Parathyroid adenoma (tissue), 2 donors: ENCODE results near the gene ICAM3.

ENCODE experiments used
- H2AFZ ChIP-seq: fragments of 300-600 bp; sonication (generic); one replicate; pipeline ENCODE4 v1.7.0; 2017; ENCODE audit warnings: antibody characterized with exemption, mild to moderate bottlenecking
- H3K27ac ChIP-seq: fragments of 300-600 bp; sonication (generic); one replicate; pipeline ENCODE4 v1.7.0; 2017
- H3K27me3 ChIP-seq: fragments of 300-600 bp; sonication (generic); one replicate; pipeline ENCODE4 v1.7.0; 2017; ENCODE audit warnings: low read length; ENCODE audit not compliant: control insufficient read depth, insufficient read depth
- H3K36me3 ChIP-seq: fragments of 300-600 bp; sonication (generic); one replicate; pipeline ENCODE4 v1.7.0; 2017; ENCODE audit warnings: low read length; ENCODE audit not compliant: control insufficient read depth, insufficient read depth
- H3K4me1 ChIP-seq: fragments of 300-600 bp; sonication (generic); one replicate; pipeline ENCODE4 v1.7.0; 2017; ENCODE audit warnings: control low read depth
- H3K4me2 ChIP-seq: fragments of 300-600 bp; sonication (generic); one replicate; pipeline ENCODE4 v1.7.0; 2017; ENCODE audit warnings: low read length
- H3K4me3 ChIP-seq: fragments of 300-600 bp; sonication (generic); one replicate; pipeline ENCODE4 v1.7.0; 2017; ENCODE audit warnings: low read depth, low read length
- H3K79me2 ChIP-seq: fragments of 300-600 bp; sonication (generic); one replicate; pipeline ENCODE4 v1.7.0; 2017; ENCODE audit warnings: control low read depth
- H3K9ac ChIP-seq: fragments of 300-600 bp; sonication (generic); one replicate; pipeline ENCODE4 v1.7.0; 2017; ENCODE audit warnings: mild to moderate bottlenecking
- H3K9me3 ChIP-seq: fragments of 300-600 bp; sonication (generic); one replicate; pipeline ENCODE4 v1.7.0; 2017; ENCODE audit warnings: low read length; ENCODE audit not compliant: control insufficient read depth
- TF ChIP-seq, protein P1 (sequence below): fragments of 300-600 bp; sonication (generic); IDR thresholded peaks from one replicate; pipeline ENCODE4 v1.7.0; 2017; ENCODE audit warnings: antibody characterized with exemption, mild to moderate bottlenecking
- donor health status: primary hyperparathyroidism.

Gene ICAM3

DNA sequence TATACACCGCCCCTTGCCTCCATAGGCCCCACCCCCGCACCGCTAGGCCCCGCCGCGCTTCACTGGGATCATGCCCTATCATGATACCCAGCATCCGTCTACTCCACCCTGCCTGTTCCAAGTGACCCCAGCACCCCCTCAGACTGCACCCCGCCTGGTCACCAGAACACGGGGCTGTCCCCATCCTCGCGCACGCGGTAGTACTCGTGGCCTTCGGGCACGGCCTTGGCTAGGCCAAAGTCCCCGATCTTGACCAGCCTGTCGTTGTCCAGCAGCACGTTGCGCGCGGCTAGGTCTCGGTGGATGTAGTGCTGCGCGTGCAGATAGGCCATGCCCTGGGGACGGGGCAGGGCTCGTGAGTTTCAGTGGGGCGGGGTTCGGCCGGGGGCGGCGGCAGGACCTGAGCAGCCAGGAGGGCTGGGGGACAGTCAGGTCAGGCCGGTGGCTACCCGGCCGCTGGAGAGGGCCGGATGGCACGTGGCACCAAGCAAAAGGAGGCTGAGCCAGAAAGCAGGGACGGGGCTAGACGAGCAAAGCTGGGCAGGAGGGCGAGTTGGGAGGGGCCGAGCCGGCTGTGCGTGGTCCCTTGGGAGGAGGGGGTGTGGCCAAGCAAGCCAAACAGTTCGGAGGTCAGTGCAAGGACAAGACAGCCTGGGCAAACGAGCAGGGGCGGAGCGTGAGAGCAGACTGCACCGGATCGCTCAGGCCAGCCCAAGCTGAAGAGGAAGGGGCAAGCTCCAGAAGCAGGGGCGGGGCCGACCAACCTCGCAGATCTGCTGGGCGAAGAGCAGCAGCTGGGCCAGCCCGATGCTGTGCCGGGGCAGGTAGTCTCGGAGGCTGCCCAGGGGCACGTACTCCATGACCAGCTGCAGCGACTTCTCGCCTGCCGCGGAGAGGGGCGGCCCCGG, 13.6 kb upstream of the ICAM3 start:
- H3K4me2 ChIP-seq = no peak overlapping the region
- no peak overlapping the region for H3K4me3 ChIP-seq
- H3K4me1 ChIP-seq = no peaks in the 10 kb centered on the region
- no peak overlapping the region for H3K27ac ChIP-seq
- no peaks in the 10 kb centered on the region for H3K36me3 ChIP-seq
- no peaks in the 10 kb centered on the region for H3K79me2 ChIP-seq
- TF ChIP-seq, protein P1, sequence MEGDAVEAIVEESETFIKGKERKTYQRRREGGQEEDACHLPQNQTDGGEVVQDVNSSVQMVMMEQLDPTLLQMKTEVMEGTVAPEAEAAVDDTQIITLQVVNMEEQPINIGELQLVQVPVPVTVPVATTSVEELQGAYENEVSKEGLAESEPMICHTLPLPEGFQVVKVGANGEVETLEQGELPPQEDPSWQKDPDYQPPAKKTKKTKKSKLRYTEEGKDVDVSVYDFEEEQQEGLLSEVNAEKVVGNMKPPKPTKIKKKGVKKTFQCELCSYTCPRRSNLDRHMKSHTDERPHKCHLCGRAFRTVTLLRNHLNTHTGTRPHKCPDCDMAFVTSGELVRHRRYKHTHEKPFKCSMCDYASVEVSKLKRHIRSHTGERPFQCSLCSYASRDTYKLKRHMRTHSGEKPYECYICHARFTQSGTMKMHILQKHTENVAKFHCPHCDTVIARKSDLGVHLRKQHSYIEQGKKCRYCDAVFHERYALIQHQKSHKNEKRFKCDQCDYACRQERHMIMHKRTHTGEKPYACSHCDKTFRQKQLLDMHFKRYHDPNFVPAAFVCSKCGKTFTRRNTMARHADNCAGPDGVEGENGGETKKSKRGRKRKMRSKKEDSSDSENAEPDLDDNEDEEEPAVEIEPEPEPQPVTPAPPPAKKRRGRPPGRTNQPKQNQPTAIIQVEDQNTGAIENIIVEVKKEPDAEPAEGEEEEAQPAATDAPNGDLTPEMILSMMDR = no peak
- H2AFZ ChIP-seq = no peak overlapping the region
- H3K9me3 ChIP-seq = no peaks in the 10 kb centered on the region
- H3K9ac ChIP-seq = no peak overlapping the region
- no peaks in the 10 kb centered on the region for H3K27me3 ChIP-seq

DNA sequence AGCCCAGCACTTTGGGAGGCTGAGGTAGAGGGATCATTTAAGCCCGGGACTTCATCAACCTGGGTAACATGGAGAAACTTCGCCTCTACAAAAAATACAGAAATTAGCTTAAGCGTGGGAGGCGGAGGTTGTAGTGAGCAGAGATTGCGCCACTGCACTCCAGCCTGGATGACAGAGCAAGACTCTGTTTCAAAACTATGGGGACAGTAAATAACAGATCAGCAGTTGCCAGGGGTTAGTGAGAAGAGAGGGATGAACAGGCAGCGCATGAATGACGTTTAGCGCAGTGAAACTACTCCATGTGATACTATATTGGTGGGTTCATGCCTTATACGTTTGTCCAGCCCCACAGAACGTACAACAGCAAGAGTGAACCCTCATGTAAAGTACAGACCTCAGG, 7.1 kb upstream of the ICAM3 start:
- Histone ChIP-seq H3K4me3 (no peak overlapping the region), H3K4me1 (no peaks in the 10 kb centered on the region), H3K27ac (no peak overlapping the region), H3K36me3 (no peaks in the 10 kb centered on the region), H3K9me3 (no peaks in the 10 kb centered on the region), H2AFZ (no peak overlapping the region), H3K79me2 (no peaks in the 10 kb centered on the region), H3K4me2 (no peak overlapping the region), H3K27me3 (no peaks in the 10 kb centered on the region), H3K9ac (no peak overlapping the region)
- TF ChIP-seq, protein P1 = no peak

DNA sequence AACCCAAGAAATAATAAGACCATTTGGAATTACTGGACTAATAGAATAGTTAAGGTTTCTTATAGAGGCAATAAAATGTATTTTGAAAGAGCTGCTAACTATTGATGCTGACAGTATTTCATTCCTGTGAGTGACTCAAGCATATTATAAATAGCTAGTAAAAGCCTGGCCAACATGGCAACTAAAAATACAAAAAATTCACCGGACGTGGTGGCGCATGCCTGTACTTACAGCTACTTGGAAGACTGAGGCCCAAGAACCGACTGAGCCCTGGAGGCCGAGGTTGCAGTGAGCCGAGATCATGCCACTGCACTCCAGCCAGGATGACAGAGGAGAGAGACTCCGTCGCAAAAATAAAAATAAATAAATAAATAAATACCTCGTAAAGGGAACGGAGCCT, 5.4 kb upstream of the ICAM3 start:
- H3K9me3 ChIP-seq = no peaks in the 10 kb centered on the region
- H3K27ac ChIP-seq = no peak overlapping the region
- TF ChIP-seq, protein P1 = no peak
- no peak overlapping the region for H3K4me2 ChIP-seq
- no peaks in the 10 kb centered on the region for H3K36me3 ChIP-seq
- H3K9ac ChIP-seq = no peak overlapping the region
- H3K4me3 ChIP-seq = no peak overlapping the region
- no peaks in the 10 kb centered on the region for H3K4me1 ChIP-seq
- H3K79me2 ChIP-seq = no peaks in the 10 kb centered on the region
- no peak overlapping the region for H2AFZ ChIP-seq
- no peaks in the 10 kb centered on the region for H3K27me3 ChIP-seq

DNA sequence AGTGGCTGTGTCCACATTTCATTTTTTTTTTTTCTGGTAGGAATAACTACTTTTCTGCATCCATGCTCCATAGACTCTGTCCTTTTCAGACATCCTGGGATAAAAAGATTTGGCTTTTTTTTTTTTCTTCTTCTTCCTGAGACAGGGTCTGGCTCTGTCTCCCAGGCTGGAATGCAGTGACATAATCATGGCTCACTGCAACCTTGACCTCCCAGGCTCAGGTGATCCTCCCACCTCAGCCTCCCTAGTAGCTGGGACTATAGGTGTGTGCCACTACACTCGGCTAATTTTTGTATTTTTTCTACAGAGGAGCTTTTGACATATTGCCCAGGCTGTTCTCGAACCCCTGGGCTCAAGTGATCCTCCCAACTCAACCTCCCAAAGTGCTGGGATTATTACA, 4.1 kb upstream of the ICAM3 start:
- Histone ChIP-seq H2AFZ (no peak overlapping the region), H3K4me1 (no peaks in the 10 kb centered on the region), H3K4me3 (no peak overlapping the region), H3K79me2 (no peaks in the 10 kb centered on the region), H3K9ac (no peak overlapping the region), H3K27ac (no peak overlapping the region), H3K27me3 (no peaks in the 10 kb centered on the region), H3K9me3 (no peaks in the 10 kb centered on the region), H3K36me3 (no peaks in the 10 kb centered on the region), H3K4me2 (no peak overlapping the region)
- TF ChIP-seq, protein P1 = no peak

DNA sequence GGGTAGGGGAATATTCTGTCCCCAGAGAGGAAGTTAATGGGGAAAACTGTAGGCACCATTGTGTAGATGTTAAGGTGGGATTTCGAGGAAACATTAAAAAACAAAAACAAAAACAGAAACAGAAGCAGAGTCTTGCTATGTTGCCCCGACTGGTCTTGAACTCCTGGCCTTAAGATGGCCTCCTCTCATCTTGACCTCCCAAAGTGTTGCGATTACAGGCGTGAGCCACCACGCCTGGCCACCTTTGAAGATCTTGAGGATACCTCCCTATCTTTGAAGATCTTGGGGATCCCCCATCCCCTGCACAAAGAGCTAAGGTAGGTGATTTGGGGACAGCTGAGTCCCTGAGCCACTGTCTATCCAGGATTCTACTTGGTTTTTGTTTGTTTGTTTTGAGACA, 553 bp upstream of the ICAM3 start:
- Histone ChIP-seq H3K79me2 (no peaks in the 10 kb centered on the region), H3K4me1 (no peaks in the 10 kb centered on the region), H3K27ac (no peak overlapping the region), H2AFZ (no peak overlapping the region), H3K4me2 (no peak overlapping the region), H3K9ac (no peak overlapping the region), H3K36me3 (no peaks in the 10 kb centered on the region), H3K9me3 (no peaks in the 10 kb centered on the region), H3K27me3 (no peaks in the 10 kb centered on the region), H3K4me3 (no peak overlapping the region)
- TF ChIP-seq, protein P1 = no peak
